ENCODE data around the gene PRELP.

- TF ChIP-seq CTCF (conservative IDR thresholded peaks at IDR 0.05; ENCODE audit: low read depth, low read length) (no peak), EZH2 (IDR thresholded peaks at IDR 0.05; ENCODE audit: low read length, unreplicated experiment) (no peak), EZH2phosphoT487 (IDR thresholded peaks at IDR 0.05; ENCODE audit: borderline replicate concordance, low read length) (no peak)
Measured at GRCh38 chr1:203531063-203531462, 55.5 kb downstream of the PRELP start.
